AG04449 (cell line): ENCODE data around the gene OSBPL7.

Experiments
- CTCF ChIA-PET: fragments of 350-600 bp; formaldehyde crosslinking; extraction: SDS; loops from one replicate; lab custom pipeline; 2021; ENCODE audit warnings: antibody characterized with exemption; lab: Yijun Ruan, JAX
- POLR2A ChIA-PET: fragments of 400-600, 350-600 bp; formaldehyde crosslinking; extraction: SDS; loops from one replicate; lab custom pipeline; 2020; ENCODE audit warnings: antibody characterized with exemption, inconsistent platforms; lab: Yijun Ruan, JAX
- DNase-seq: peaks from one replicate; pipeline ENCODE4 v3.0.0-alpha.2; 2010; ENCODE audit warnings: low read depth, low spot score
- H3K4me3 ChIP-seq: 2 replicates; pipeline ENCODE4 v1.5.1; 2011; ENCODE audit warnings: low read depth, mild to moderate bottlenecking, control low read depth, low read length
- CTCF ChIP-seq: IDR thresholded peaks from one replicate; pipeline ENCODE4 v1.5.1; 2011; ENCODE audit warnings: mild to moderate bottlenecking, moderate library complexity, low read length, control low read depth, inconsistent platforms; ENCODE audit not compliant: insufficient read depth; ENCODE audit errors: missing control alignments

Gene OSBPL7

GRCh38 chr17:47808036-47808829 lies 13.4 kb downstream of the OSBPL7 start:
- DNase-seq = no peak
- H3K4me3 ChIP-seq = no peak overlapping the region
- no peak for TF ChIP-seq CTCF
- CTCF ChIA-PET = interaction anchor here (1.0 kb wide), 1 partner anchor 33 kb away, joined by 3 read pairs; no protein-coding TSS in a partner anchor
- POLR2A ChIA-PET = no interaction called here

- no peak overlapping the region for H3K4me3 ChIP-seq
- no peak for TF ChIP-seq CTCF
- CTCF ChIA-PET = no interaction called here
- POLR2A ChIA-PET = no interaction called here
- no peak for DNase-seq
These were observed 14.2 kb downstream of the OSBPL7 start for GRCh38 chr17:47807421-47807820.

GRCh38 chr17:47806913-47807255 lies 14.7 kb downstream of the OSBPL7 start:
- CTCF ChIA-PET = no interaction called here

GRCh38 chr17:47806026-47806912 lies 15.3 kb downstream of the OSBPL7 start:
- TF ChIP-seq CTCF = no peak
- DNase-seq = no peak
- ChIA-PET CTCF (no interaction called here), POLR2A (no interaction called here)
- no peak overlapping the region for H3K4me3 ChIP-seq

More at GRCh38 chr17:47806913-47807255, 14.7 kb downstream of the OSBPL7 start:
- H3K4me3 ChIP-seq = no peak overlapping the region
- POLR2A ChIA-PET = no interaction called here
- DNase-seq = no peak
- TF ChIP-seq CTCF = no peak

GRCh38 chr17:47804461-47804860 lies 17.1 kb downstream of the OSBPL7 start:
- CTCF ChIA-PET = interaction anchor here (0.8 to 2.3 kb wide), 3 partner anchors 10 to 147 kb away, joined by 3 to 7 read pairs (median 3); no protein-coding TSS in a partner anchor
- POLR2A ChIA-PET = no interaction called here
- no peak for TF ChIP-seq CTCF
- H3K4me3 ChIP-seq = no peak overlapping the region
- DNase-seq = no peak

GRCh38 chr17:47803751-47804150 lies 17.8 kb downstream of the OSBPL7 start:
- CTCF ChIA-PET = interaction anchor here (1.0 to 3.4 kb wide), 4 partner anchors 9 to 106 kb away, joined by 3 to 16 read pairs (median 6); no protein-coding TSS in a partner anchor
- no peak for DNase-seq
- no peak overlapping the region for H3K4me3 ChIP-seq
- POLR2A ChIA-PET = no interaction called here
- TF ChIP-seq CTCF = no peak
